HL-60 (cell line): Measurements from ENCODE around the gene MRI1.

ENCODE experiments used
- CTCF ChIP-seq: IDR thresholded peaks from one replicate; pipeline ENCODE4 v1.5.1; 2011; ENCODE audit warnings: low read length, control low read depth, inconsistent platforms; ENCODE audit not compliant: insufficient read depth
- GABPA ChIP-seq: IDR thresholded peaks from 2 replicates; pipeline ENCODE4 v1.6.1; 2012; ENCODE audit warnings: low read depth
- POLR2AphosphoS5 ChIP-seq: IDR thresholded peaks from 2 replicates; pipeline ENCODE4 v1.6.1; 2012; ENCODE audit warnings: low read depth
- SPI1 ChIP-seq: IDR thresholded peaks from 2 replicates; pipeline ENCODE4 v1.6.1; 2012; ENCODE audit warnings: low read depth, mild to moderate bottlenecking, borderline replicate concordance
- TF ChIP-seq, protein P1 (sequence below): IDR thresholded peaks from 2 replicates; pipeline ENCODE4 v1.6.1; 2012; ENCODE audit warnings: low read depth; ENCODE audit not compliant: insufficient replicate concordance

- TF ChIP-seq CTCF: no peak
- TF ChIP-seq, protein P1, sequence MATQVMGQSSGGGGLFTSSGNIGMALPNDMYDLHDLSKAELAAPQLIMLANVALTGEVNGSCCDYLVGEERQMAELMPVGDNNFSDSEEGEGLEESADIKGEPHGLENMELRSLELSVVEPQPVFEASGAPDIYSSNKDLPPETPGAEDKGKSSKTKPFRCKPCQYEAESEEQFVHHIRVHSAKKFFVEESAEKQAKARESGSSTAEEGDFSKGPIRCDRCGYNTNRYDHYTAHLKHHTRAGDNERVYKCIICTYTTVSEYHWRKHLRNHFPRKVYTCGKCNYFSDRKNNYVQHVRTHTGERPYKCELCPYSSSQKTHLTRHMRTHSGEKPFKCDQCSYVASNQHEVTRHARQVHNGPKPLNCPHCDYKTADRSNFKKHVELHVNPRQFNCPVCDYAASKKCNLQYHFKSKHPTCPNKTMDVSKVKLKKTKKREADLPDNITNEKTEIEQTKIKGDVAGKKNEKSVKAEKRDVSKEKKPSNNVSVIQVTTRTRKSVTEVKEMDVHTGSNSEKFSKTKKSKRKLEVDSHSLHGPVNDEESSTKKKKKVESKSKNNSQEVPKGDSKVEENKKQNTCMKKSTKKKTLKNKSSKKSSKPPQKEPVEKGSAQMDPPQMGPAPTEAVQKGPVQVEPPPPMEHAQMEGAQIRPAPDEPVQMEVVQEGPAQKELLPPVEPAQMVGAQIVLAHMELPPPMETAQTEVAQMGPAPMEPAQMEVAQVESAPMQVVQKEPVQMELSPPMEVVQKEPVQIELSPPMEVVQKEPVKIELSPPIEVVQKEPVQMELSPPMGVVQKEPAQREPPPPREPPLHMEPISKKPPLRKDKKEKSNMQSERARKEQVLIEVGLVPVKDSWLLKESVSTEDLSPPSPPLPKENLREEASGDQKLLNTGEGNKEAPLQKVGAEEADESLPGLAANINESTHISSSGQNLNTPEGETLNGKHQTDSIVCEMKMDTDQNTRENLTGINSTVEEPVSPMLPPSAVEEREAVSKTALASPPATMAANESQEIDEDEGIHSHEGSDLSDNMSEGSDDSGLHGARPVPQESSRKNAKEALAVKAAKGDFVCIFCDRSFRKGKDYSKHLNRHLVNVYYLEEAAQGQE: no peak
- no peak; the same call in 1 of the 2 replicates for TF ChIP-seq POLR2AphosphoS5
- no peak for TF ChIP-seq GABPA
- no peak for TF ChIP-seq SPI1
Observed at GRCh38 chr19:13794398-13794756, 30.1 kb downstream of the MRI1 start.
